Panc1 (cell line): ENCODE measurements around the gene NLRC5.

Source experiments
- CTCF ChIP-seq: fragments of 450-650 bp; IDR thresholded peaks from 2 replicates; pipeline ENCODE4 v1.5.1; 2017; ENCODE audit warnings: mild to moderate bottlenecking
- POLR2AphosphoS5 ChIP-seq: IDR thresholded peaks from 2 replicates; pipeline ENCODE4 v1.6.1; 2012; ENCODE audit warnings: mild to moderate bottlenecking, low read depth, low read length, moderate library complexity
- REST ChIP-seq, 2 experiments: IDR thresholded peaks; 2 replicates each; pipeline ENCODE4 v1.6.1; 2011 to 2012; ENCODE audit warnings: low read depth in 2 of 2, control low read depth in 1 of 2, low read length in 1 of 2, mild to moderate bottlenecking in 1 of 2, moderate library complexity in 1 of 2; ENCODE audit not compliant: insufficient read depth in 1 of 2
- TCF7L2 ChIP-seq: IDR thresholded peaks from 2 replicates; pipeline ENCODE4 v1.6.1; 2011; ENCODE audit warnings: mild to moderate bottlenecking, low read depth, low read length, inconsistent platforms

- TF ChIP-seq POLR2AphosphoS5, result no peak
- TF ChIP-seq CTCF, result no peak
- TF ChIP-seq REST (IDR thresholded peaks at IDR 0.05; ENCODE audit: insufficient read depth in 1 of 2, low read depth in 2 of 2, low read length in 1 of 2), result no peak
- no peak for TF ChIP-seq TCF7L2
These were observed 631 bp downstream of the NLRC5 start for GRCh38 chr16:56989988-56990387.
